KOPT-K1 (cell line): Measurements from ENCODE around the gene APBB1IP.
"Not testable (repeated sequence)": the region's sequence is repeated elsewhere in the genome, so short reads cannot be mapped to it uniquely, and the experiment has no call there.

Source experiments
- H3K27ac ChIP-seq: fragments of 200-600 bp; sonication (generic); 2 replicates; pipeline ENCODE4 v1.5.1; 2016; ENCODE audit warnings: antibody characterized with exemption, mild to moderate bottlenecking, low read depth, low read length; ENCODE audit not compliant: poor library complexity, severe bottlenecking
- H3K36me3 ChIP-seq: fragments of 200-600 bp; sonication (generic); 2 replicates; pipeline ENCODE4 v1.5.1; 2017; ENCODE audit warnings: antibody characterized with exemption, mild to moderate bottlenecking, low read length, moderate library complexity; ENCODE audit not compliant: insufficient read depth
- H3K9me3 ChIP-seq: fragments of 200-600 bp; sonication (generic); 2 replicates; pipeline ENCODE4 v1.5.1; 2017; ENCODE audit warnings: antibody characterized with exemption, low read length, mild to moderate bottlenecking; ENCODE audit not compliant: insufficient read depth, poor library complexity, severe bottlenecking

Gene APBB1IP

DNA sequence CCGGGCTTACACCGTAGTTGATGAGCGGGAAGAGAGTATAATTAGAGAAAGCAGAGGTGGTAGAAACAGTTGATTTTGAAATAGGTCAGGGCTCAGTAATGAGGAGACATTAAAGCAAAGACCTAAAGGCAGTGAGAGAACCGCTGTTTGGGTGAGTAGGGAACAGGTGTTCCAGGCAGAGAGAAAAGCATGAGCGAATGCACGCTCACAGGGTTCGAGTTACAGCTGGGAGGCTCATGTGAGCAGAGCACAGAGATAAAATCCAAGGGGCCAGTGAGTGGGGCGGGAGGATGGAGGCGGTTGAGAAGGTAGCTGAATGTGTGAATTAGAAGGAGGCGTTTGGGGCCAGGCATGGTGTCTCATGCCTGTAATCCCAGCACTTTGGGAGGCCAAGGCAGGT is 39.9 kb downstream of the APBB1IP start:
- H3K9me3 ChIP-seq, result no peaks in the 10 kb centered on the region
- H3K36me3 ChIP-seq, result peaks cover 6% of the 10 kb centered on the region; the same call in 1 of the 2 replicates
- H3K27ac ChIP-seq, result peak overlapping the region; percentile 89

- no peaks in the 10 kb centered on the region for H3K9me3 ChIP-seq
- peaks cover 6% of the 10 kb centered on the region; the same call in 1 of the 2 replicates for H3K36me3 ChIP-seq
- peak overlapping the region; percentile 100 for H3K27ac ChIP-seq
Observed at GRCh38 chr10:26479766-26480492, 41.8 kb downstream of the APBB1IP start.

- H3K27ac ChIP-seq, result peak overlapping the region; percentile 100
- no peaks in the 10 kb centered on the region for H3K9me3 ChIP-seq
- peaks cover 6% of the 10 kb centered on the region; the same call in 1 of the 2 replicates for H3K36me3 ChIP-seq
Observed at GRCh38 chr10:26481315-26481692, 43.2 kb downstream of the APBB1IP start.

DNA sequence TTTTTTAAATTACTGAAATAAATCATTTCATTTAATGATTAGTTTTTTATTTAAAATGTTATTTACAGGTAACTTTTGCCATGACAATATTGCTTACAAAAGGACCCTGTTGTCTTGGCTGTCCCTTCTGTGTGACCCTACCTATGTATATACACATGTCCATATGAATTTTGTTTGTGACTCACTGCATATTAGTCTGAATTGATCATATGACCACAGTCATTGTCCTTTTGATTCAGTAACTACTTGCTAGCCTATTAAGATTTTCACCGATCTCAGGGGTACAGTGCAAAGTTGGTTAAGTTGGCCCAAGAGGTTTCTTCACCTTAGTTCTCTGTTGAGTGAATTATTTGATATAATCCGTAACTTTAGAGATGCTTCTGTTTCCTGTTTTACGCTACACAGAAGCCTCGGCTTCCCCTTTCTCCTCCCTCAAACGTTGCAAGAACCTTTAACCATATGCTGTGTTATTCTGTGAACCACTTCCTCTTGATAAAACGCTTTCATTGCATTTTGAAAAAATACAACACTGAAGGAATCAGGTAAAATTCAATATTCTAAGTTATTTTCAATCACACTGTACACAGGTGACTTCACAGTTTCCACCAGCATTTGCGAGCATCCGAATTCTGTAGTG is 43.9 kb downstream of the APBB1IP start:
- Histone ChIP-seq H3K9me3 (no peaks in the 10 kb centered on the region), H3K36me3 (peaks cover 4% of the 10 kb centered on the region; the same call in 1 of the 2 replicates), H3K27ac (peak overlapping the region; percentile 100)

DNA sequence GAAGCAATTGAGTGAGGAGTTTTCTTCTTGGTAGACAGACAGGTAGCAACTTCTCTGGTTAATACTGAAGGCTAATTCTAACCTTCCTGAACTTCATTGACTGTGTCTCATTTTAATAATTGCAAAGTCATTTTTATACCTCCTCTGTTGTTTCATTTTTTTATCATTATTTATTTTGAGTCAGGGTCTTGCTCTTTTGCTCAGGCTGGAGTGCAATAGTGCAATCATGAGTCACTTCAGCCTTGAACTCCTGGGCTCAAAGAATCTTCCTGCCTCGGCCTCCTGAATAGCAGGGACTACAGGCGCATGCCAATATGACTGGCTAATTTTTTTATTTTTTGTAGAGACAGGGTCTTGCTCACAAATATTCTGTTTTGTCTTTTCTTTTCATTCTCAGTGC is 45.4 kb downstream of the APBB1IP start:
- Histone ChIP-seq H3K36me3 (no peaks in the 10 kb centered on the region), H3K27ac (peak overlapping the region; percentile 100), H3K9me3 (no peaks in the 10 kb centered on the region)

GRCh38 chr10:26485150-26485941 is 47.2 kb downstream of the APBB1IP start:
- no peak overlapping the region for H3K27ac ChIP-seq
- no peaks in the 10 kb centered on the region for H3K9me3 ChIP-seq
- H3K36me3 ChIP-seq, result no peaks in the 10 kb centered on the region

DNA sequence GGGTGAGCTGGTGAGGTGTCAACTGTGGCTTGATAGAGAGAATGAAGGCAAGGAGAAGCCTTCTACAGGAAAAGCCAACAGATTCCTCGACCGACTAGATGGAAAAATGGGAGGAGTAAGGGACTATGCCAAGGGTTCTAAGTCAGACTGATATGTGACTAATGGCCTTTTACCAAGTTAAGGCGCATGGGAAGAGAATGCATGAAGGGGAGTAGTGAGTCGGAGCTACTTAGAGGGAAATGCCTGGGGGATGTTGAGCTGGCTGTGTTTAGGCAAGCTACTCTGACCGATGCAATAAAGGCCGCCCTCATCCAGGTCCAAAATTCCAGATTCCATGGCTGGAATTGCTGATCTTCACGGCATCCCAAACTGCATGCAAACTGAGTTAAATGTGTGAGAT is 48.2 kb downstream of the APBB1IP start:
- no peak overlapping the region for H3K27ac ChIP-seq
- no peaks in the 10 kb centered on the region for H3K36me3 ChIP-seq

GRCh38 chr10:26486990-26487850 is 49.1 kb downstream of the APBB1IP start:
- Histone ChIP-seq H3K27ac (no peak overlapping the region), H3K36me3 (peaks cover 5% of the 10 kb centered on the region), H3K9me3 (no peaks in the 10 kb centered on the region)

More for the DNA sequence above, 48.2 kb downstream of the APBB1IP start:
- H3K9me3 ChIP-seq, result no peaks in the 10 kb centered on the region

DNA sequence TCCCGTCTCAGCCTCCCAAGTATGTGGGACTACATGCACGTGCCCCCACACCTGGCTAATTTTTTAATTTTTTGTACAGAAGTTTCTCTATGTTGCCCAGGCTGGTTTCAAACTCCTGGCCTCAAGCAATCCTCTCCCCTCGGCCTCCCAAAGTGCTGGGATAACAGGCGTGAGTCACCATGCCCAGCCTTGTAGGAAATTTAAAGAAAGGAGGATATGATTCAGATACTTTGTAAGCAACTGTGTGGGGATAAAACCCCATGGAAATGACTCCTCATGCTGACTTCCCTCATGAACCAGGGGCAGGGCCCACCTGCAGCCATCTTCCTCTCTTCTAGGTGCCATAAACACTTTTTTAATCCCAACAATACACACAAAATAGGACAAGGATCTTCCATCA is 50.2 kb downstream of the APBB1IP start:
- H3K36me3 ChIP-seq, result peaks cover 15% of the 10 kb centered on the region
- no peaks in the 10 kb centered on the region for H3K9me3 ChIP-seq
- no peak overlapping the region for H3K27ac ChIP-seq

GRCh38 chr10:26489081-26489480 is 50.9 kb downstream of the APBB1IP start:
- no peak overlapping the region for H3K27ac ChIP-seq
- no peaks in the 10 kb centered on the region for H3K9me3 ChIP-seq
- peaks cover 22% of the 10 kb centered on the region for H3K36me3 ChIP-seq

DNA sequence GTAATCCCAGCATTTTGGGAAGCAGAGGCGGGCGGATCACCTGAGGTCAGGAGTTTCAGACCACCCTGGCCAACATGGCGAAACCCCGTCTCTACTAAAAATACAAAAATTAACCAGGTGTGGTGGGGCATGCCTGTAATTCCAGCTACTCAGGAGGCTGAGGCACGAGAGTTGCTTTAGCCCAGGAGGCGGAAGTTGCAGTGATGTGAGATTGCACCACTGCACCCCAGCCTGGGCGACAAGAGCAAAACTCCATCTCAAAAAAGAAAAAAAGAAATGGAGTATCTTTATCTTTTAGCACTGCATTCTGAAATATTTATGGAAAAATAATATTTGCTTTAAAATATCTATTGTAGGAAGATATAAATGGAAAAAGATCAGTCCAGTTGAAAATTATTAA is 52.2 kb downstream of the APBB1IP start:
- not testable (repeated sequence) for H3K9me3 ChIP-seq, H3K27ac ChIP-seq
- peaks cover 35% of the 10 kb centered on the region for H3K36me3 ChIP-seq

DNA sequence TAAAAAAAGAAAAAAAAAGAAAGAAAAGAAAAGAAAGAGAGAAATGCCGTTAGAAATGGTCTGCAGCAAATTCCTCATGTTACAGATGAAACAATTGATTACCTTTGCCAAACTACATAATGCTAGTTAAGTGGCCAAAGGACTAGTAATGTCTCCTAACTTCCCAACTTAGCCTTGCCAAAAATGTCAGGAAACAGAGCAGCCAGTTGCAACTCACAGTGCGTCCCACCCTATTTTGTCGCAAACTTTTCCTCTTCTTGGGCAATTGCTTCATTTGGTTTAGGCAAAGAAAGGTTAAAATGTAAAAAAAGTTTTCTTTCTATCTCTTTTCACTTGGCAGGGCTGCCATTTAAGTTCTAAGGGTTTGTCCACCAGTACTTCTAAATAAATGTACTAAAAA is 53.1 kb downstream of the APBB1IP start:
- peaks cover 43% of the 10 kb centered on the region for H3K36me3 ChIP-seq
- H3K27ac ChIP-seq, result no peak overlapping the region
- no peaks in the 10 kb centered on the region for H3K9me3 ChIP-seq

DNA sequence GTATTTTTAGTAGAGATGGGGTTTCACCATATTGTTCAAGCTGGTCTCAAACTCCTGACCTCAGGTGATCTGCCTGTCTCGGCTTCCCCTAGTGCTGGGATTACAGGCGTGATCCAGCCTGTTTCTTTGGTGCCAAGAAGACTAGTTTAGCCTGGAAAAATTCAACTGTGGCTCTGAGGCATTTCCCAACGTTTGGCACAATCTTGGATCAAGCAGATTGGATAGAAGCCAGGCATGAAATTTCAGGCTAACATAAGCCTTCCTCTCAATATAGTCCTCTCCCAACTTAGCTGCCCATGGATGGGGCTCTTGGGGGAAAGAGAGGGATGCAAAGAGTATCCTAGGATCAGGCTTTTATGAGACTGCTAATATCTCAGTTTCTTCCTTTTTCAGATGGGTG is 53.8 kb downstream of the APBB1IP start:
- Histone ChIP-seq H3K36me3 (peaks cover 48% of the 10 kb centered on the region), H3K27ac (no peak overlapping the region), H3K9me3 (no peaks in the 10 kb centered on the region)

- H3K27ac ChIP-seq, H3K9me3 ChIP-seq: not testable (repeated sequence)
- H3K36me3 ChIP-seq, result peaks cover 56% of the 10 kb centered on the region
Observed at GRCh38 chr10:26492725-26493124, 54.6 kb downstream of the APBB1IP start.
